ENCODE results near the gene C1orf185. TPM values are rescaled to one million over a fixed set of nuclear protein-coding genes. Genes with fewer than 3 reads are reported as not detected.

Gene C1orf185
- total RNA-seq, 1 experiment from 2014 or later = not detected

DNA sequence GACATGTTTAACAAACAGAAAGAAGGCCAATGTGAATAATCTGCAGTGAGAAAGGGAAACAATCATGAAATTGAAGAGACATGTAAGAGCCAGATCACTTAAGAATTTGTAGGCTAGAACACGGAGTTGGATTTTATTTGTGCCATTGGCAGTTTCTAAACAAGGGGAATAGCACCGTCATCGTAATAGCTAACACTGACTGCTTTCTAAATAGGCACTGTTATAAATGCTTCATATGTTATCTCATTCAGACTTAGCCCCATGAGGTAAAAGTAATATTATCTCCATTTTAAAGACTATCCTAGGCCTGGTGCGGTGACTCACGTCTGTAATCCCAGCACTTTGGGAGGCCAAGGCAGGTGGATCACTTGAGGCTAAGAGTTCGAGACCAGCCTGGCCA, 12.1 kb downstream of the C1orf185 start:
- intact Hi-C loops (cut with micrococcal nuclease; ENCODE audit: unreplicated experiment) = no loop called here
- Histone ChIP-seq H3K4me1 (no peaks in the 10 kb centered on the region), H3K4me3 (ENCODE audit: low read depth, low read length) (no peak overlapping the region), H3K27me3 (replicated peaks; ENCODE audit: control insufficient read depth, insufficient read depth, low read length) (no peaks in the 10 kb centered on the region), H3K36me3 (ENCODE audit: control insufficient read depth, insufficient read depth, low read length) (no peaks in the 10 kb centered on the region), H3K9me3 (no peaks in the 10 kb centered on the region)
- Mint-ChIP-seq H3K9me3 (ENCODE audit: unreplicated experiment) (no peaks in the 10 kb centered on the region), H3K4me3 (ENCODE audit: unreplicated experiment) (no peak overlapping the region), H3K4me1 (ENCODE audit: low read depth, unreplicated experiment) (no peaks in the 10 kb centered on the region), H3K27me3 (ENCODE audit: insufficient read depth, unreplicated experiment) (peaks cover 7% of the 10 kb centered on the region), H3K36me3 (ENCODE audit: insufficient read depth, unreplicated experiment) (no peaks in the 10 kb centered on the region), H3K27ac (ENCODE audit: unreplicated experiment) (no peak overlapping the region)
- no TSS peak for BruUV-seq (replicated peaks)
- DNase-seq = no peak
- TF ChIP-seq CTCF (IDR thresholded peaks at IDR 0.05; ENCODE audit: insufficient read depth in 1 of 2, low read depth in 1 of 2, low read length in 1 of 2, severe bottlenecking in 1 of 2, unreplicated experiment in 1 of 2) = no peak
- ChIA-PET POLR2A (no interaction called here), CTCF (no interaction called here)

DNA sequence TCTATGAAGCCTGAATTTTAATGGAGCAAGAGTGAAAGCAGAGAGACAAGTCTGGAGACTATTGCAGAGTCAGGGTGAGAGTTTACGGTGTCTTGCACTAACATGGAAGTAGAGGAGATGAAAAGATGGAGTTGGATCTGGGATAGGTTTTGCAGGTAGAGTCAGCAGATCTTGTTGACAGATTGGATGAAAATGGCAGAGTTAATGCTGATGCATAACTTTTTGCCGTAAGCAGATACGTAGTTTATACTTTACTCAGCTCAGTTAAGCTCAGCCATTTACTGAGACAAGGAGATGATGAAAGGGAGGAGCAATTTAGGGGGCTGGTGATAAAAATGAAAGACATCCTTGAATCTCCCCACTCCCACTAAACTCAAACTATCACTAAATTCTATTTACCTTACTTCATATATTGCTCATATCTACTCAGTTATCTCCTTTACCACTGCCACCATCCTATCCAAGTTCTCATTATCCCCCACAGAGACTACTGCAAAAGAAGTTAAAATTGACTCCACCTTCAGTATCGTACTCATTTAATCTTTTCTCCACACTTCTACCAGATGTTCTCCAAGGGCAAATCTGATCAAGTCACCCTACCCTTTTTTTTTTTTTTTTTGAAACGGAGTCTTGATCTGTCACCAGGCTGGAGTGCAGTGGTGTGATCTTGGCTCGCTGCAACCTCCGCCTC, 13.8 kb downstream of the C1orf185 start:
- H3K27me3 Mint-ChIP-seq (ENCODE audit: insufficient read depth, unreplicated experiment) = peaks cover 7% of the 10 kb centered on the region
- H3K27ac Mint-ChIP-seq (ENCODE audit: unreplicated experiment) = no peak overlapping the region
- BruUV-seq (replicated peaks) = no TSS peak
- ChIA-PET CTCF (no interaction called here), POLR2A (no interaction called here)
- no peak for DNase-seq
- Histone ChIP-seq H3K9me3 (no peaks in the 10 kb centered on the region), H3K36me3 (ENCODE audit: control insufficient read depth, insufficient read depth, low read length) (no peaks in the 10 kb centered on the region), H3K4me1 (no peaks in the 10 kb centered on the region), H3K4me3 (ENCODE audit: low read depth, low read length) (no peak overlapping the region), H3K27me3 (replicated peaks; ENCODE audit: control insufficient read depth, insufficient read depth, low read length) (no peaks in the 10 kb centered on the region)
- no peak for TF ChIP-seq CTCF (IDR thresholded peaks at IDR 0.05; ENCODE audit: insufficient read depth in 1 of 2, low read depth in 1 of 2, low read length in 1 of 2, severe bottlenecking in 1 of 2, unreplicated experiment in 1 of 2)
- intact Hi-C loops (cut with micrococcal nuclease; ENCODE audit: unreplicated experiment) = no loop called here
- no peaks in the 10 kb centered on the region for H3K4me1 Mint-ChIP-seq (ENCODE audit: low read depth, unreplicated experiment)
- no peak overlapping the region for H3K4me3 Mint-ChIP-seq (ENCODE audit: unreplicated experiment)
- H3K36me3 Mint-ChIP-seq (ENCODE audit: insufficient read depth, unreplicated experiment) = no peaks in the 10 kb centered on the region
- no peaks in the 10 kb centered on the region for H3K9me3 Mint-ChIP-seq (ENCODE audit: unreplicated experiment)

DNA sequence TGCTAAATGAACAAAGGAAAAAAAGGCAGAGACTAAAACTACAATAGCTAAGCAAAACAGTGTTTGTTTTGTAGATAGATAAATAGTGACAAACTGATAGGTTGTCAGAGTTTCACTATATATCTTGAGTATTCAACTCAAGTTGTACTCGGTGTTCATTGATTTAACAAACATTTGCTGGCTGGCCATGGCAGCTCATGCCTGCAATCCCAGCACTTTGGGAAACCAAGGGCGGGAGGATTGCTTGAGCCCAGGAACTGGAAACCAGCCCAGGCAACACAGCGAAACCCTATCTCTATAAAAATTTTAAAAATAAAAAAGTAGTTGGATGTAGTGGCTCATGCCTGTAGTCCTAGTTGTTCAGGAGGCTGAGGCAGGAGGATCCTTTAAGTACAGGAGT, 17.3 kb downstream of the C1orf185 start:
- no peak overlapping the region for H3K27ac Mint-ChIP-seq (ENCODE audit: unreplicated experiment)
- H3K27me3 ChIP-seq (replicated peaks; ENCODE audit: control insufficient read depth, insufficient read depth, low read length) = no peaks in the 10 kb centered on the region

More for the DNA sequence above, 17.3 kb downstream of the C1orf185 start:
- intact Hi-C loops (cut with micrococcal nuclease; ENCODE audit: unreplicated experiment) = no loop called here
- H3K4me1 Mint-ChIP-seq (ENCODE audit: low read depth, unreplicated experiment) = no peaks in the 10 kb centered on the region
- H3K4me3 ChIP-seq (ENCODE audit: low read depth, low read length) = no peak overlapping the region
- no peaks in the 10 kb centered on the region for H3K36me3 Mint-ChIP-seq (ENCODE audit: insufficient read depth, unreplicated experiment)
- no peaks in the 10 kb centered on the region for H3K36me3 ChIP-seq (ENCODE audit: control insufficient read depth, insufficient read depth, low read length)
- POLR2A ChIA-PET = no interaction called here
- no peaks in the 10 kb centered on the region for H3K9me3 ChIP-seq
- TF ChIP-seq CTCF (IDR thresholded peaks at IDR 0.05; ENCODE audit: insufficient read depth in 1 of 2, low read depth in 1 of 2, low read length in 1 of 2, severe bottlenecking in 1 of 2, unreplicated experiment in 1 of 2) = no peak
- H3K4me1 ChIP-seq = no peaks in the 10 kb centered on the region
- H3K27me3 Mint-ChIP-seq (ENCODE audit: insufficient read depth, unreplicated experiment) = peaks cover 7% of the 10 kb centered on the region
- H3K4me3 Mint-ChIP-seq (ENCODE audit: unreplicated experiment) = no peak overlapping the region
- no peaks in the 10 kb centered on the region for H3K9me3 Mint-ChIP-seq (ENCODE audit: unreplicated experiment)
- no TSS peak for BruUV-seq (replicated peaks)
- CTCF ChIA-PET = no interaction called here
- no peak for DNase-seq
